ENCODE measurements around the gene ARFIP1. TPM values are rescaled to one million over a fixed set of nuclear protein-coding genes. Genes with fewer than 3 reads are reported as not detected.
A peak's percentile ranks its signal among the peaks of the same experiment; 100 is the strongest.

ARFIP1 gene
- polyA plus RNA-seq, 1 donor from 2014 or later, result 35.1 TPM

- Histone ChIP-seq H3K9me3 (ENCODE audit: low read length) (no peaks in the 10 kb centered on the region), H3K4me2 (ENCODE audit: low read length) (peak overlapping the region; percentile 83), H3K27ac (ENCODE audit: low read length) (peak overlapping the region; percentile 89), H3K79me2 (replicated peaks; ENCODE audit: insufficient read depth, low read length) (peaks cover 93% of the 10 kb centered on the region), H4K20me1 (ENCODE audit: insufficient read depth) (no peaks in the 10 kb centered on the region), H3F3A (ENCODE audit: insufficient read depth, low read length, poor library complexity, severe bottlenecking) (no peaks in the 10 kb centered on the region), H3K36me3 (ENCODE audit: insufficient read depth, low read length) (no peaks in the 10 kb centered on the region), H3K27me3 (ENCODE audit: insufficient read depth, low read depth, low read length) (no peaks in the 10 kb centered on the region), H3K9me2 (ENCODE audit: insufficient read depth, low read length) (no peaks in the 10 kb centered on the region), H3K4me3 (ENCODE audit: low read length) (peak overlapping the region; percentile 84), H2AFZ (ENCODE audit: low read depth, low read length) (peak overlapping the region; percentile 78), H3K9ac (ENCODE audit: low read length) (peak overlapping the region; percentile 90)
- no peak for TF ChIP-seq EZH2 (IDR thresholded peaks at IDR 0.05; ENCODE audit: borderline replicate concordance, insufficient read depth, low read length, poor library complexity, severe bottlenecking)
- TF ChIP-seq MXI1 (conservative IDR thresholded peaks at IDR 0.05; ENCODE audit: poor library complexity, severe bottlenecking), result no peak
- no peak for TF ChIP-seq EP300 (conservative IDR thresholded peaks at IDR 0.05; ENCODE audit: poor library complexity, severe bottlenecking)
- TF ChIP-seq SMC3 (conservative IDR thresholded peaks at IDR 0.05; ENCODE audit: poor library complexity), result no peak
- TF ChIP-seq CTCF (IDR thresholded peaks at IDR 0.05; ENCODE audit: poor library complexity, severe bottlenecking), result no peak
- no peak for TF ChIP-seq POLR2AphosphoS5 (IDR thresholded peaks at IDR 0.05)
- no peak for TF ChIP-seq TAF1 (IDR thresholded peaks at IDR 0.05; ENCODE audit: low read depth)
- no peak for TF ChIP-seq REST (IDR thresholded peaks at IDR 0.05; ENCODE audit: borderline replicate concordance)
- TF ChIP-seq RAD21 (conservative IDR thresholded peaks at IDR 0.05), result no peak
These were observed 569 bp downstream of the ARFIP1 start for GRCh38 chr4:152780267-152780778.

- Histone ChIP-seq H3K79me2 (replicated peaks; ENCODE audit: insufficient read depth, low read length) (peaks cover 71% of the 10 kb centered on the region), H4K20me1 (ENCODE audit: insufficient read depth) (no peaks in the 10 kb centered on the region), H3K27ac (ENCODE audit: low read length) (no peak overlapping the region), H3K9me3 (ENCODE audit: low read length) (no peaks in the 10 kb centered on the region), H3K4me3 (ENCODE audit: low read length) (no peak overlapping the region), H2AFZ (ENCODE audit: low read depth, low read length) (no peak overlapping the region), H3K36me3 (ENCODE audit: insufficient read depth, low read length) (no peaks in the 10 kb centered on the region), H3K9me2 (ENCODE audit: insufficient read depth, low read length) (no peaks in the 10 kb centered on the region), H3F3A (ENCODE audit: insufficient read depth, low read length, poor library complexity, severe bottlenecking) (no peaks in the 10 kb centered on the region), H3K4me2 (ENCODE audit: low read length) (no peak overlapping the region), H3K27me3 (ENCODE audit: insufficient read depth, low read depth, low read length) (no peaks in the 10 kb centered on the region), H3K9ac (ENCODE audit: low read length) (no peak overlapping the region)
- TF ChIP-seq EP300 (conservative IDR thresholded peaks at IDR 0.05; ENCODE audit: poor library complexity, severe bottlenecking) (no peak), REST (IDR thresholded peaks at IDR 0.05; ENCODE audit: borderline replicate concordance) (no peak), EZH2 (IDR thresholded peaks at IDR 0.05; ENCODE audit: borderline replicate concordance, insufficient read depth, low read length, poor library complexity, severe bottlenecking) (no peak), RAD21 (conservative IDR thresholded peaks at IDR 0.05) (no peak), MXI1 (conservative IDR thresholded peaks at IDR 0.05; ENCODE audit: poor library complexity, severe bottlenecking) (no peak), TAF1 (IDR thresholded peaks at IDR 0.05; ENCODE audit: low read depth) (no peak), POLR2AphosphoS5 (IDR thresholded peaks at IDR 0.05) (no peak), SMC3 (conservative IDR thresholded peaks at IDR 0.05; ENCODE audit: poor library complexity) (no peak), CTCF (IDR thresholded peaks at IDR 0.05; ENCODE audit: poor library complexity, severe bottlenecking) (no peak)
These were observed 5.0 kb downstream of the ARFIP1 start for GRCh38 chr4:152784490-152785350.
